Stimulated activated CD4-positive, alpha-beta T cell treated with anti-CD3 and anti-CD28 coated beads, TNF-alpha, amount 100 ng/mL, for 1 hour (primary cell): ENCODE measurements around the gene NDUFAF2.
"Not testable (repeated sequence)": the region's sequence is repeated elsewhere in the genome, so short reads cannot be mapped to it uniquely, and the experiment has no call there.

ENCODE experiments used
- DNase-seq, 3 donors: peaks; one replicate each; pipeline ENCODE4 v3.0.0-alpha.2; 2020; ENCODE audit warnings: low read depth in 3 of 3, low spot score in 1 of 3

The NDUFAF2 gene

GRCh38 chr5:61047346-61047745 is 102.3 kb downstream of the NDUFAF2 start:
- no peak for DNase-seq

- no peak for DNase-seq
Measured at GRCh38 chr5:61048534-61048933, 103.5 kb downstream of the NDUFAF2 start.

DNA sequence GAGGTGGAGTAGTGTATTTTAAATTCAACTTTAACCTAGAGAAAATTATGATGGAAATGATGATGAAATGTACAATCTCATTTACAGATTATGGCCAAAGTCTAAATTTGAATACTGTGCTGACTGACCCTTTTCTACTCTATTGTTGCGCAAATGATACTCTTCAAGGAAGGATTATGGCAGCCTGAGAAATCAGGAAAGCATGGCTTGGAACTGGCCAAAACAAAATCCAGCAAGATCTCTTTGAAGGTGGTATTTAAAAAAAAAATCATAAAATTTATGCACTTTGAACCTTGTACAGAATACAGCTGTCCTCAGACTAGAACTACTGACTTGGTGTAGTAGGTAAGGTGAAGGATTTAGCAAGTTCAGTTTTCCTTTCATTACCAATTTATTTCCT is 105.3 kb downstream of the NDUFAF2 start:
- no peak for DNase-seq

DNA sequence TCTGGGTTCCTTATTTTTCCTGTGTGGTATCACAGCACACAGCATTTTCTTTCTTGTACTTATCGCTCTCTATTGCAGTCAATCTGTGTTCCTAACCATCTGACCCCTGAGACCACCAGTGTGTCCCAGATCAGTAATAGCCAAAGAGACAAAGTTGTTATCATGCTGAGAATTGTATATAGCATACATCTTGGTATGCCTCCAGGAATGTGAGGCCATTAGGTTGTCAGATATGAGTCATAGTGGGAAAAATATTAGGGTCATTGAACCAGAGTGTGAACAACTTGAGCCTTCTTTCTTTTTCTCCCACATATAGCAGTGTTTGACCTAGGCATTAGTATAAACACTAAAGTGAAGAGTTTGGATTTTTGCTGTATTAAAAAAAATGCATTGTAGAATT is 106.3 kb downstream of the NDUFAF2 start:
- no peak for DNase-seq

DNA sequence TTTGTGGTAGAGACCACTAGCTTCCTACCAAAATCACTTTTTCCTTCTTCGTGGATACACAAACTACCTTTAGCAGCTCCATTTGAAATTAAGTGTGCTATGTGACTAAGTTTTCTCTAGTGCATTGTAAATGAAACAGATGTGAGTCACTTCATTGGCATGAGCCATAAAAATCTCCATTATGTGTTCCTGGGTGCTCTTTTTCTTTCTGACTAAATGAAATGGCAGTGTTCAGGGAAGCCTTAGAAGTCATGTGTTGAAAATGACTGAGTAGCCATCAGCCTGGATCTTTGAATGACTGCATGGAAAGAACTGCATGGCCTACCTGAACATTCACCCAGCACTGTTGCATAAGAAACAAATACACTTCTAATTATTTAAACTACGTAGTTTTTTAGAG is 107.9 kb downstream of the NDUFAF2 start:
- no peak for DNase-seq

DNA sequence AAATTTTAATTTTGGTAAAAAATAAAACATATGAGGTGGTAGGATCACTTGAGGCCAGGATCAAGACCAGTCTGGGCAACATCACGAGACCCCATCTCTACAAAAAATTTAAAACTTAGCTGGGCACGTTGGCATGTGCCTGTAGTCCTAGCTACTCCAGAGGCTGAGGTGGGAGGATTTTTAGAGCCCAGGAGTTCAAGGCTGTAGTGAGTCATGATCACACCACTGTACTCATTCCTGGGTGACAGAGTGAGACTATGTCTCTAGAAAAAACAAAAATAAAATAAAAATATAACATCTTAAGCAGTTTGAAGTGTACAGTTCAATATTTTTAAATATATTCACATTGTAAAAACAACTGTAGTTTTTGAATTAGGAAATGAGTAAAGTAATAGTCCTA is 108.9 kb downstream of the NDUFAF2 start:
- no peak for DNase-seq

DNA sequence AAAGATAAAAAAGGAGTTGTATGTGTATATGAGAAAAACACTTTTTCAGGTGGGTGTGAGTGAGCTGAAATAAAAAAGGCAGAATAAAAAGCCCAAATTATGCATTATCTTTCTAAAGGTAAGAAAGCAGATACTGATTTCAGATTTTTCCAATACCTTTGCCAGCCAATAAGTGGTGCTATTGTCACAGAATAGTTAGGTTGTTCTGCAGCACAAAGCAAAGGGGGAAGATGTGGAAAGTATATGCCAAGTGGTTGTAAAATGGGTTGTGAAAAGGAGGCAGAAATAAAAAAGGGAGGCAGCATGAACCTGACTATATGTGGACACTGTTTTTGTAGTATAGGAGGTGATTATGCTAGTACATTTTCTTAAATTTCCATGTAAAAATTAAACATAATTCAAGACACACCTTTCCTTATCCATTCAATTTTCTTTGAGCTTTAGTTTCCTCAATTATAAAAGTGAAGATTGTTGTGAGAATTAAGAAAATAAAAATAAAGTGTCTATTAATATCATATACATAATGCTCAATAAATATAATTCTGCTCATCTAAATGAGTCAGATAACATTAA is 110.5 kb downstream of the NDUFAF2 start:
- no peak for DNase-seq

- DNase-seq, result no peak
Measured at GRCh38 chr5:61059499-61059898, 114.5 kb downstream of the NDUFAF2 start.

DNA sequence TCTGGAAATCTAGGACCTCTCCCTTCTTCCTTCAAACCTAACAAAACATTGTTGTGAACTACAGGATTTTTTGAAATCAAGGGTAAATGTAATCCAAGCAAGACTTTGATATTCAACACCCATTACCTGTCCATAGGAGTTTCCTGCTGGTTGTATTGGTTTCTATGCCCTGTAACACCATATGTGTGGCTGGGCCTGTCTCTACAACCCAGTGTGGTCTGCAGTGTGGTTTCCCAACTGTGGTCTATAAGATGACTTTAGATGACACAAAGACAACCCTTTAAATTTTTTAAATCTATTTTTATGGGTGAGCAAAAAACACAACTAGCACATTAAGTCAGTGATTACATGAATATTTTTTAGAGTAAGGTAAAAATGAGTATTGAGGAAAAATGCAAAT is 124.1 kb downstream of the NDUFAF2 start:
- DNase-seq, result no peak

DNA sequence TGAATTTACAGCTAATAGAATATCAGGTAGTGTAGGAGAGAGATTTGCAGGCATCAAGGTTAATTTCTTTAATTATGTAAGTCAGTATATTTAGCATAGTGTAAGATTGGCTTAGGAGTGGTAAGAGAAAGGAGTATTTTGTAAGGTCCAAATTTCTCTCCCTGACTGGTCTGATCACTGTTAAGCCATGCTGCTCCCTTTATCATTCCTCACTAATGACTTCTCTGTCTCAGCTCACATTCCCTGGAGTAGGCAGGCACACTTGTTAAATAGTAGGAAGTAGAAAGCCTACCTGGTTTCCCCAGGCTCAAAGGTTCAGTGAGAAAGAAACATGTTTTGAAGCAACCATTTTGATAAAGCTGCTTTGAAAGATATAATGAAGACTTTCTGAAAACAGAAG is 126.5 kb downstream of the NDUFAF2 start:
- DNase-seq, result no peak

- DNase-seq, result no peak
Measured at GRCh38 chr5:61076626-61077025, 131.6 kb downstream of the NDUFAF2 start.

- no peak for DNase-seq
Measured at GRCh38 chr5:61081741-61082140, 136.7 kb downstream of the NDUFAF2 start.

- DNase-seq, result no peak
Measured at GRCh38 chr5:61082516-61083280, 137.7 kb downstream of the NDUFAF2 start.

DNA sequence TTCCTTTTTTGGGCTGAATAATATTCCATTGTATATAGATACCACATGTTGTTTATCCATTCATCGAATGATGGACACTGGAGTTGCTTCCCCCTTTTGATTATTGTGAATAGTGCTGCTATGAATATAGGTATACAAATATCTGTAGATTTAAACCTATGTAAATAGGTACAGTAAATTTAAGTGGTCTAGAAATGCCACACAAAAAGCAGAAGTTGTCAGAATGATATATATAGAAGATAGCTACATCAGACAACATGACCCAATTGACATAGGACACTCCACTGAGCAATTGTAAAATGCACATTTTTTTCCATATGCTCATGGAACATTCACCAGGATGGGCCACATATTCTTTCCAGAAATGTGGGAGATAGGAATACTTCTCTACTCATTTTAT is 139.7 kb downstream of the NDUFAF2 start:
- DNase-seq, result no peak

- no peak for DNase-seq
Measured at GRCh38 chr5:61085885-61086284, 140.9 kb downstream of the NDUFAF2 start.

- DNase-seq, result no peak
Measured at GRCh38 chr5:61087921-61088320, 142.9 kb downstream of the NDUFAF2 start.

DNA sequence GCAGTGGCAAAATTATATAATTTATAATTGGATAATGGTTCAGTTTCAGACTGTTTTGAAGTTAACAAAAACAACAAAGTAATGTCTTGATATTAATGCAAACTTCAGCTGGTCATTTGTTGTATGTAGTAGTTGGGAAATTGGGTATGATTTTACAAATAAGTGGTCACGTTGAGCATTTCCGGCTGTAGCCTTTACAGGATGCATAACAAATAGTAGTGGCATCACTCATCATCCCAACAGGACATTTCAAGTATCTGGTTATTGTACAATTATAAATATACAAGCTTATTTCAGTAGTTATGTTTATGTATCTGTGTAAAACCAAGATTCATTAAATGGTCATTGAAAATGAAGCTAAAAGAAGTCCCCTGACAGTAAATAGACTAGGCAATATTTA is 144.3 kb downstream of the NDUFAF2 start:
- no peak for DNase-seq

- DNase-seq, result not testable (repeated sequence)
Measured at GRCh38 chr5:61093046-61093771, 148.2 kb downstream of the NDUFAF2 start.

- DNase-seq, result no peak
Measured at GRCh38 chr5:61097465-61097864, 152.5 kb downstream of the NDUFAF2 start.

GRCh38 chr5:61098251-61098995 is 153.4 kb downstream of the NDUFAF2 start:
- DNase-seq, result no peak

DNA sequence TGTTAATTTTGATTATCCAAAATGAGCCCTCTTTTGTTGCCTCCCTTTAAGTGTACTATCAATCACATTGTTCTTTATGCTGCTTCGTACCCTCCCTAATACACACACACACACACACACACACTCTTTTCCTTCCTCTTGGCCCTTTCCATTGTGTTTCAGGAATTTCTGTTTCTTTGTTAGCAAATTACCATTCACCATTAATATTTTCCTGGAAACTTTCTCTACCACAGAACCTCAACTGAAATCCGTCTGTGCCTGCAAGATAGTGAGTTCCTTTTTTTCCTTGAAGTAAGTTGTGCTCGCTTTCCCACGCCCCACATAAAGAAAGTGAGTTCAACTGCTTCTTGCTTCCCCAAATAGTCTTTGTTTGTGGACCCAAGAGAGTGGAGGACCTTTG is 155.4 kb downstream of the NDUFAF2 start:
- DNase-seq, result no peak

GRCh38 chr5:61114441-61114840 is 169.4 kb downstream of the NDUFAF2 start:
- no peak for DNase-seq
